ENCODE data around the gene SHC3. TPM values are rescaled to one million over a fixed set of nuclear protein-coding genes. Genes with fewer than 3 reads are reported as not detected.

The SHC3 gene
- total and polyA plus RNA-seq, 2 experiments from 2014 or later, result 1.3 to 2.9 TPM

DNA sequence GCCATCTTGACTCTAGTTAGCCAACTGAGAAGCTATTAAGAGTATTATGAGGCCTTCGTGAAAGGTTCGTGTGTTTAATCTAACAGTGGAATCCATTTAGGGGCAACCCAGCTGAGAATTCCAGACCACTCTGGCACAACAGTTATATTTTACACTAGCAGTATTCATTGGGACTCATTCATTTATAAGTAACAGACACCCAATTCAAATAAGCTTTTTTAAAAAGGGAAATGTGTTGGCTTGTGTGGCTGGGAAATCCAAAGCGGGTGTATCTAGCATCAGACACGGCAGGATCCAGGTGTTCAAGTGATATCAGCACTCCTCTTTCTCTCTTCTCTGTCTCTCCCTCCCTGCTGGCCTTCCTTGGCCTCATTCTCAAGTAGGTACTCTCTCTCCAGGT, 46.0 kb upstream of the SHC3 start:
- no peaks in the 10 kb centered on the region; the same call in 2 of the 3 replicates for H3K9me3 Mint-ChIP-seq
- DNase-seq (ENCODE audit: low spot score) (no peak), ATAC-seq (no peak)
- peaks cover 20% of the 10 kb centered on the region for H3K4me1 Mint-ChIP-seq
- Histone ChIP-seq H3K27me3 (ENCODE audit: insufficient read depth) (no peaks in the 10 kb centered on the region), H2AFZ (no peak overlapping the region), H3K4me2 (no peak overlapping the region), H3K27ac (ENCODE audit: low read depth) (no peak overlapping the region), H3K36me3 (ENCODE audit: insufficient read depth) (no peaks in the 10 kb centered on the region), H3K79me2 (replicated peaks; ENCODE audit: insufficient read depth) (no peaks in the 10 kb centered on the region), H3F3A (replicated peaks; ENCODE audit: low read depth) (no peaks in the 10 kb centered on the region), H3K4me3 (no peak overlapping the region), H4K20me1 (replicated peaks; ENCODE audit: insufficient read depth) (peaks cover 4% of the 10 kb centered on the region; the same call in 1 of the 2 replicates), H3K4me1 (ENCODE audit: insufficient read depth) (peaks cover 10% of the 10 kb centered on the region; the same call in 1 of the 2 replicates), H3K9me2 (ENCODE audit: insufficient read depth) (no peaks in the 10 kb centered on the region)
- no peak for TF ChIP-seq CTCF (conservative IDR thresholded peaks at IDR 0.05; ENCODE audit: low read depth in 2 of 2)
- no peak overlapping the region for H3K27ac Mint-ChIP-seq
- H3K4me3 Mint-ChIP-seq, result no peak overlapping the region
- peaks cover 7% of the 10 kb centered on the region for H3K27me3 Mint-ChIP-seq (ENCODE audit: insufficient read depth, low read depth, poor library complexity)
- H3K36me3 Mint-ChIP-seq (ENCODE audit: low read depth), result no peaks in the 10 kb centered on the region

- no peak for DNase-seq (ENCODE audit: low spot score)
- no peak overlapping the region for H2AFZ ChIP-seq
- no peaks in the 10 kb centered on the region for H3K36me3 ChIP-seq (ENCODE audit: insufficient read depth)
- no peak overlapping the region for H3K4me2 ChIP-seq
- no peaks in the 10 kb centered on the region for H3K27me3 ChIP-seq (ENCODE audit: insufficient read depth)
- H3K4me1 ChIP-seq (ENCODE audit: insufficient read depth), result peaks cover 10% of the 10 kb centered on the region; the same call in 1 of the 2 replicates
- TF ChIP-seq, protein P1, sequence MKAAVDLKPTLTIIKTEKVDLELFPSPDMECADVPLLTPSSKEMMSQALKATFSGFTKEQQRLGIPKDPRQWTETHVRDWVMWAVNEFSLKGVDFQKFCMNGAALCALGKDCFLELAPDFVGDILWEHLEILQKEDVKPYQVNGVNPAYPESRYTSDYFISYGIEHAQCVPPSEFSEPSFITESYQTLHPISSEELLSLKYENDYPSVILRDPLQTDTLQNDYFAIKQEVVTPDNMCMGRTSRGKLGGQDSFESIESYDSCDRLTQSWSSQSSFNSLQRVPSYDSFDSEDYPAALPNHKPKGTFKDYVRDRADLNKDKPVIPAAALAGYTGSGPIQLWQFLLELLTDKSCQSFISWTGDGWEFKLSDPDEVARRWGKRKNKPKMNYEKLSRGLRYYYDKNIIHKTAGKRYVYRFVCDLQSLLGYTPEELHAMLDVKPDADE (IDR thresholded peaks at IDR 0.05), result no peak
- TF ChIP-seq CTCF (conservative IDR thresholded peaks at IDR 0.05; ENCODE audit: low read depth in 2 of 2), result no peak
- no peak for TF ChIP-seq ZNF114 (CRISPR knock-in tag; IDR thresholded peaks at IDR 0.05)
- H3K4me3 ChIP-seq, result no peak overlapping the region
- Mint-ChIP-seq H3K4me1 (peaks cover 26% of the 10 kb centered on the region), H3K9me3 (no peaks in the 10 kb centered on the region; the same call in 2 of the 3 replicates), H3K27me3 (ENCODE audit: insufficient read depth, low read depth, poor library complexity) (peaks cover 7% of the 10 kb centered on the region), H3K4me3 (no peak overlapping the region), H3K36me3 (ENCODE audit: low read depth) (no peaks in the 10 kb centered on the region), H3K27ac (no peak overlapping the region)
- no peak overlapping the region for H3K27ac ChIP-seq (ENCODE audit: low read depth)
- no peak for ATAC-seq
- H3K9me2 ChIP-seq (ENCODE audit: insufficient read depth), result no peaks in the 10 kb centered on the region
- H3K79me2 ChIP-seq (replicated peaks; ENCODE audit: insufficient read depth), result no peaks in the 10 kb centered on the region
- no peaks in the 10 kb centered on the region for H3F3A ChIP-seq (replicated peaks; ENCODE audit: low read depth)
- peaks cover 4% of the 10 kb centered on the region; the same call in 1 of the 2 replicates for H4K20me1 ChIP-seq (replicated peaks; ENCODE audit: insufficient read depth)
Observed at GRCh38 chr9:89223396-89223977, 44.9 kb upstream of the SHC3 start.

Measured in GM23338 (cell line).